AG04449 (cell line): ENCODE data around the gene CACNA2D1.

Experiments used
- CTCF ChIA-PET: fragments of 350-600 bp; formaldehyde crosslinking; extraction: SDS; loops from one replicate; lab custom pipeline; 2021; ENCODE audit warnings: antibody characterized with exemption; lab: Yijun Ruan, JAX
- POLR2A ChIA-PET: fragments of 400-600, 350-600 bp; formaldehyde crosslinking; extraction: SDS; loops from one replicate; lab custom pipeline; 2020; ENCODE audit warnings: antibody characterized with exemption, inconsistent platforms; lab: Yijun Ruan, JAX
- DNase-seq: peaks from one replicate; pipeline ENCODE4 v3.0.0-alpha.2; 2010; ENCODE audit warnings: low read depth, low spot score
- H3K4me3 ChIP-seq: 2 replicates; pipeline ENCODE4 v1.5.1; 2011; ENCODE audit warnings: low read depth, mild to moderate bottlenecking, control low read depth, low read length
- TF ChIP-seq, protein P1 (sequence below): IDR thresholded peaks from one replicate; pipeline ENCODE4 v1.5.1; 2011; ENCODE audit warnings: mild to moderate bottlenecking, moderate library complexity, low read length, control low read depth, inconsistent platforms; ENCODE audit not compliant: insufficient read depth; ENCODE audit errors: missing control alignments

The CACNA2D1 gene

DNA sequence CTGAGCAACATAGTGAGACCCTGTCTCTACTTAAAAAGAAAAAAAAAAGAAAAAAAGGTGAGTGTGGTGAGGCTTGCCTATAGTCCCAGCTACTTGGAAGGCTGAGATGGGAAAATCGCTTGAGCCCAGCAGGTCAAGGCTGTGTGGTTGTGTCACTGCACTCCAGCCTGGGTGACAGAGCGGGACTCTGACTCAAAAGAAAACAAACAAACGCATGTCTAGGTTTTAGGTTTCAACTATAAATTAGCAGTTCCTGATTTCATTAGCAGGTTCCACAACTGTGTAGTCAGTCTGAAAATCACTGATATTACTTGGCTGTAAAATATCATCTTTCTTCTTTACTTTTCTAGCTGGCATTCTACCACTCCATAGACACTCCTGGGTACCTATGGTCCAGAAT, 518.0 kb downstream of the CACNA2D1 start:
- DNase-seq: no peak
- TF ChIP-seq, protein P1, sequence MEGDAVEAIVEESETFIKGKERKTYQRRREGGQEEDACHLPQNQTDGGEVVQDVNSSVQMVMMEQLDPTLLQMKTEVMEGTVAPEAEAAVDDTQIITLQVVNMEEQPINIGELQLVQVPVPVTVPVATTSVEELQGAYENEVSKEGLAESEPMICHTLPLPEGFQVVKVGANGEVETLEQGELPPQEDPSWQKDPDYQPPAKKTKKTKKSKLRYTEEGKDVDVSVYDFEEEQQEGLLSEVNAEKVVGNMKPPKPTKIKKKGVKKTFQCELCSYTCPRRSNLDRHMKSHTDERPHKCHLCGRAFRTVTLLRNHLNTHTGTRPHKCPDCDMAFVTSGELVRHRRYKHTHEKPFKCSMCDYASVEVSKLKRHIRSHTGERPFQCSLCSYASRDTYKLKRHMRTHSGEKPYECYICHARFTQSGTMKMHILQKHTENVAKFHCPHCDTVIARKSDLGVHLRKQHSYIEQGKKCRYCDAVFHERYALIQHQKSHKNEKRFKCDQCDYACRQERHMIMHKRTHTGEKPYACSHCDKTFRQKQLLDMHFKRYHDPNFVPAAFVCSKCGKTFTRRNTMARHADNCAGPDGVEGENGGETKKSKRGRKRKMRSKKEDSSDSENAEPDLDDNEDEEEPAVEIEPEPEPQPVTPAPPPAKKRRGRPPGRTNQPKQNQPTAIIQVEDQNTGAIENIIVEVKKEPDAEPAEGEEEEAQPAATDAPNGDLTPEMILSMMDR: no peak
- ChIA-PET POLR2A (no interaction called here), CTCF (no interaction called here)
- no peak overlapping the region for H3K4me3 ChIP-seq

DNA sequence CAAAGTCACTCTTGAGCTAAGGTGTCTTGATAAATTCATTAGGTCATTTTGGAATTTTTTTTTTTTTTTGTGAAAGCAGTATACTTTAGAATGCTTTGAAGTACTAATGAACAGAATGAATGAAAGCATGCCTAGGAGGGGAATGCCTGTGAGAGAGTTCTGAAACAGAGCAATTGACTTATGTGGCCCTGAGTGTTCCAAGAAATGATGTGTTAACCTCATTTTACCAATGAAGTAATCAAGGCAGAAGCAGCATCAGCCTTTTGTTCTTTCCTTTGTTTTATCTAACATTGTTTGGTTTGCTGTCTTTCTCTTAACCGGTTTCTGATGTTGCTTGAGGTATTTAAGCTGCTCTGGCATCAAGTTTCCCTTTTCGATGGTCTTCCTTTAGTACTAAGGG, 519.1 kb downstream of the CACNA2D1 start:
- CTCF ChIA-PET: no interaction called here
- POLR2A ChIA-PET: interaction anchor here (0.6 kb wide), 2 partner anchors 103 to 275 kb away, joined by 4 read pairs; no protein-coding TSS in a partner anchor

DNA sequence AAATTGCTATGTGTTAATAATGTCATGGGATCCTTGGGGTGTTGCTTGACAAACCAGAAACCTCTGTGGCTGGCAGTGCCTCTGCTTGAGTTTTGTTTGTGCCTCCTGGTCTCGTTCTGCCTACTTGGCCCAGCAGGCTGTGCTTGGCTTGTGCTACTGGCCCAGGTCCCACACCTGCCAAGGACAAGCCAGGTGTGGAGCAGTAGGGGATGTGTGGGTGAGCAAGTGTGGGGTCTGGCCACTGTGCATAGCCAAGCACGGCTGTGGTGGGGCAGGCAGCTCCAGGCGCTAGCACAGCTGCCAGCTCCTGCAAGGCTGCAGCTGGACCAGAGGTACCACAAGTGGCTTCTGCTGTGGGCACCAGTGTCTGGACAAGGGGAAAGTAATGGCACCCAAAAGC, 524.1 kb downstream of the CACNA2D1 start:
- TF ChIP-seq, protein P1: no peak
- H3K4me3 ChIP-seq: no peak overlapping the region
- POLR2A ChIA-PET: no interaction called here
- no peak for DNase-seq
- CTCF ChIA-PET: no interaction called here

More for the DNA sequence above, 519.1 kb downstream of the CACNA2D1 start:
- TF ChIP-seq, protein P1: no peak
- DNase-seq: no peak
- no peak overlapping the region for H3K4me3 ChIP-seq

DNA sequence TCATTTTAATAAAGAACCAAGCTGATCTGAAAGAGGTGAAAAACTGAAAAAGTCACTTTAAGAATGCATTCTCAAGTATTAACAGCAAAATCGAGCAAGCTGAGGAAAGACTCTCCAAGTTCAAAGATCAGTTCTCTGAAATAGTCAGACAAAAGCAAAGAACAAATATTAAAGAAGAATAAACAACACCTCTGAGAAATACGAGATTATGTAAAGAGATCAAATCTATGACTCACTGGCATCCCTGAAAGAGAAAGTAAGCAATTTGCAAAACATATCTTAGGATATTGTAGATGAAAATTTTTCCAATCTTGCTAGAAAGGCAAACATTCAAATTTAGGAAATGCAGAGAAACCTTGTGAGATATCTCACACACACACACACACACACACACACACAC, 535.4 kb downstream of the CACNA2D1 start:
- CTCF ChIA-PET: interaction anchor here (0.7 kb wide), 1 partner anchor 51 kb away, joined by 4 read pairs; no protein-coding TSS in a partner anchor
- no peak for DNase-seq
- POLR2A ChIA-PET: no interaction called here
- TF ChIP-seq, protein P1: no peak
- H3K4me3 ChIP-seq: no peak overlapping the region

DNA sequence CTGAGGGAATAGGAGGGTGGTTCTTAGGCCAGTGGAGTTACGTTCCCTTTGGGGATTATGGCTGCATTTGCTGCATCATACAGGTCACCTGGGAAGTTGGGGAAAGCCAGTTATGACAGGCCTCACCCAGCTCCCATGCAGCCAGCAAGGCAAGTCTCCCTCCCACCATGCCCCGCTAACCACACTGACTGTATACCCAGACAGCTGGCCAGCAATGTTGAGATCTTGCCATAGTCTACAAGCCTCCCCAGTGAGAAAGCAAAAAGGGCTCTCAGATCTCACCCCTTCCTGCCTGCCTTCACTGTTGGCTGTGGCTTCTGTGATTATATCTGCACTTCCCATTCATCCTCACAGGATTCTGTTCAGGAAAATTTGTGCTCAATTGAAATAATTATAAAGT, 540.5 kb downstream of the CACNA2D1 start:
- DNase-seq: no peak
- TF ChIP-seq, protein P1: no peak
- CTCF ChIA-PET: no interaction called here
- POLR2A ChIA-PET: no interaction called here
- H3K4me3 ChIP-seq: no peak overlapping the region

DNA sequence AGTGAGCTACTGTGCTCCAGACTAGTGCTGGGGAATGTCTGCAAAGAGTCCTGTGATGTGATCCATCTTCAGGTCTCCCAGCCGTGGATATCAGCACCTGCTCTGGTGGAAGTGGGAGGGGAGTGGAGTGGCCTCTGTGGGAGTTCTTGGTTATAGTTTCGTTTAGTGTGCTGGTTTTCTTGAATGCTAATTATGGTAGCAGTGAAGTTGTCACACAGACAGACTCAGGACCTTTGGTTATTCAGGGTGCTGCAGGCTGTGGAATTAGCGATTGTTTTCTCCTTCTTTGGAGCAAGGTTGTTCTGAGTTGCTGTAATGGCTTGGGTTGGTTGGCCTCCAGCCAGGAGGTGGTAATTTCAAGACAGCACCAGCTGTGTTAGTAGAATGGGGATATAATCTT, 541.0 kb downstream of the CACNA2D1 start:
- CTCF ChIA-PET: no interaction called here
- no peak overlapping the region for H3K4me3 ChIP-seq
- POLR2A ChIA-PET: no interaction called here
- no peak for DNase-seq
- TF ChIP-seq, protein P1: no peak
